Measurements from ENCODE around the gene SLC2A1.

- TF ChIP-seq CTCF (IDR thresholded peaks at IDR 0.05; ENCODE audit: poor library complexity) (no peak), EZH2 (IDR thresholded peaks at IDR 0.05; ENCODE audit: borderline replicate concordance) (no peak), EZH2phosphoT487 (IDR thresholded peaks at IDR 0.05; ENCODE audit: low read depth, severe bottlenecking, unreplicated experiment) (no peak)
Measured at GRCh38 chr1:42946120-42946898, 12.4 kb downstream of the SLC2A1 start.
